NOMO-1 (cell line): ENCODE data around the gene STAT2.
"Not testable (repeated sequence)": the region's sequence is repeated elsewhere in the genome, so short reads cannot be mapped to it uniquely, and the experiment has no call there.

Experiments used
- DNase-seq, 2 experiments: peaks; one replicate each; lab custom pipeline; 2025; ENCODE audit not compliant: unreplicated experiment in 2 of 2; lab: John Stamatoyannopoulos, UW

Gene STAT2

DNA sequence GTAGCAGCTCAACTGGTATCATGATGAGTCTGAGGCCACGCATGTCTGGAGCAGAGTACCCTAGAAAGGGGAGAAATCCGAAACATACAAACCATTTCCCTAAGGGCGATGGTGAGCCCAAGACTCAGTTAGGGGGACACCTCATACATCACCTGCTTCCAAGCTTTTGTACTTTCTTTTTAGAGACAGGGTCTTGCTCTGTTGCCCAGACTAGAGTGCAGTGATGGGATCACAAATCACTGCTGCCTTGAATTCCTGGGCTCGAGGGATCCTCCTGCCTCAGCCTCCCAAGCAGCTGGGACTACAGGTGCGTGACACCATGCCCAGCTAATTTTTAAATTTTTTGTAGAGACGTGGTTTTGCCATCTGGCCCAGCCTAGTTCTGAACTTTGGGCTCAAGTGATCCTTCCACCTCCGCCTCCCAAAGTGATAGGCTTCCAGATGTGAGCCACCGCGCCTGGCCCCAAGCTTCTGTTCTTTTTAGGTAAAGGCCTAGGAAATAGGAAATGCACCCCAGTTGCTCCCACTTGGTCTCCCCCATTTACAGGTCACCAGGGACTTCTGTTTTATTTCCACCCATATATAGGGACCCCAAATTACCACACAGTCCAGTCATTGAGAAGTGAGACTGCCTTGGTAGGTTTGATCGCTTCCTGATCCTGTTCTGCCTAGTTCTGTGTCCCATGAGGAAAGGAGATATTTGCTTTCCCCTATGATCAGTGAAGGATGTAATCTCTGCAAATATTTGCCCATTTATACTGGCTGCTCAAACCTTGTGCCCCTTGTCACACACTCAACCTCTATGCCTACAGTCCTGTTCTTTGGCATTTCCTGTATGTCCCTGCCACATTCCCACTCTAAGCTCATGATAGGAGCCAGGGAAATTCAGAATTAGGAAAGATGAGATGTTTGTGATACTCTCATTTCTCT is 2.5 kb upstream of the STAT2 start, which contains the start of gene APOF:
Gene APOF (minus strand): TSS at position 728 of the 930 bp plus-strand sequence. CDS start 112 bp downstream, at position 616.
- no peak for DNase-seq

DNA sequence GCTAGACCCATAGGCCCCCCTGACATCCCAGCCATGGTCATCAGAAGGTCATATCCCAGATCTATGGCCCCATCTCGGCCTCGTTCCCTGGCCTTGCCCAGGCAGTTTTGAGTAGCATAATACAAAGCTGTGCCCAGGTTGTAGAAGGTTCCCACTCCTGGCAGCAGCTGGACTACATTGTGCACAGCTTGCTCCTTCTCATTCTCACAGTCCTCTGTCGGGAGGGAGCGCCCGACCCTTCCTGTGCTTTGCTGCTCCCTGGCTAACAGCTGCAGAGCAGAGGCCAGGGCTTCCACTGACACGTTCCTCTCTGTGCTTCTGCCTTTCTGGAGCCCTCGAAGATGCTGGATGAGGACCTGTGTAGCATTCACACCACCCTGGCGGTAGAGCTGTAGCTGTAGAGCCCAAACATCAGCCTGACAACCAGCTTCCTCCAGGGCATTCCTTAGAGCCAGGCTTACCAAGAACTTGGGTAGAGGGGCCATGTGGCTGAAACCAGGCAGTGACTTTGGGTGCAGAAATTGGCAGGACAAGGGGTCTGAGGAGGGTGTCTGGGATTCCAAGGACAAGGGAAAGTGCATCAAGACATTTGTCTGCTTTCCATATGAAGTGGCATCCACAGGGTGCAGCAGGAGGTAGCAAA is 1.7 kb upstream of the STAT2 start:
- DNase-seq, result no peak

DNA sequence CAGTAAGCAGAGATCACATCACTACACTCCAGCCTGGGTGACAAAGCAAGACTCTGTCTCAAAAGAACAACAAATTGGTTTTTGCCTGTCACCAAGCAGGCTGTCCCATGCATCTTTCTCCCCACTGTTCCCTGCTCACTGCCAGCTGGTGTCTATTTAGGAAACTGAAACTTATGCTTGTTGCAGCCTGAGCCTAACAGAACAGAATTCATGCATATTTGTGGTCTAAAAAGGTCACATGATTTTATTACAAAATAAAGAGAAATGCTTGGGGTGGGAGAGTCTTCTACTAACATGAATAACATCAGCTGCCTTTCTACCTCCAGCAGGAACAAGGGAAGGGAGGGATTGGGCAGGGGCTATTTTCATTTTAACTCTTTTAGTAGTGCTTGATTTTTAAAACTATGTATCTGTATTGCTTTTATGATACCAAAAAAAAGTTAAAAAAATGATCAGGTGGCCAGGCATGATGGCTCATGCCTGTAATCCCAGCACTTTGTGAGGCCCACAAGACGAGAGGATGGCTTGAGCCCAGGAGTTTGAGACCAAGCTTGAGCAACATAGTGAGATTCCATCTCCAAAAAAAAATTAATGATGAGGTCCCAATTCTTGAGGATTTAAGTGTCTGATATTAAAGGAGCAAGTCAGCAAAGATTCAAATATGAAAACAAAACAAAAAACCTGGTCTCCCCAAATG is 923 bp downstream of the STAT2 start:
- DNase-seq, result peak; percentile 68 to 80

DNA sequence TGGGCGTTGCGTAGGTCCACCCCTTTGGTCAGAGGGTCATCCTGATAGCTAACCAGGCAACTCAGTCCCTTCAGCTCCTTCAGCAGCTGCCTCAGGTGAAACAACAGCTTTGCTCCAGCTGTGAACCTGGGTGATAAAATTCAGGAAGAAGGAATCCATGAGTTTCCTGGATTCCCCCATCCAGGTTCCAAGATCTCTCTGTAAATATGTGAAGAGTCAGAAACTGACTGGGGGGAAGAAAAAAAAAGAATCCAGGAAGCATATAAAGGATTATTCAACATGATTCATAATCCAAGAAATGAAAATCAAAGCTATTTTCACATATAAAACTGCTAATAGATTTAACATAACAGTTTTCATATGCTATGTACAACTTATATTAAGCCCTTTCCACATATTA is 8.6 kb downstream of the STAT2 start:
- DNase-seq, result no peak

DNA sequence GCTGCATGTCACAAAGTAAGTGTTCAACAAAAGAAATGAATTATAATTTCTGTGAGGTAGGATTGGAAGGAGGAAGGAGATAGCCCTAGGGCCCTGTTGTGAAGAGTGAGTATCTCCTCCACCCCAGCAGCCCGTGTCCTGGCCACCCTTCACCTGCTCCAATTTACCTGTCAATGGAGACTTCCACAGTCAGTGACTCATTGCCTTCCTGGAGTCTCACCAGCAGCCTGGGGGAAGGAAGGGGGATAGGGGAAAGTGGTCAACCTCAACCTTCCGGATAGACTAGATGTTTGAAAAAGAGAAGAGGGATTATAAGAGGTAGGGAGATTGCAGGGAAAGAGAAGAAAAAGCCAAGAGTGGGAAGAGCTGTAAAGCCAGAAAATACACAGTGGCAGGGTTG is 9.2 kb downstream of the STAT2 start:
- DNase-seq, result no peak

DNA sequence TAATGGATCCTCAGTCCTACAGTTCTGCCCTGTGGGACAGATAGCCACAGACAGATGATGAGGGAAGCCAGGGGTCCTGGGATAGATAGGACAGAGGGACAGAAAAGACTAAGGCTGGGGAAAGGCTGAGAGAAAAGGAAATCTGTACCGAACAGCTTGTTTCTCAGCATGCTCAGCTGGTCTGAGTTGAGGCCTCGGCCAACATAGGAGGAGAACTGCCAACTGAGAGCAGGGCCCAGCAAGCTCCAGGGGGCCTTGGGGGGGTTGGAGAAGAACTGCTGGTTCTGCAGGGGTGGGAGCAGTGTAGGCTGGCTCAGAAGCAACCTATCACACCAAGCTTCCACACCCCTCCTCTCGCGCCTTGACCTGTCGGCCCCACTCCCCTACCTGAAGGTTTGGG is 11.1 kb downstream of the STAT2 start:
- no peak for DNase-seq

DNA sequence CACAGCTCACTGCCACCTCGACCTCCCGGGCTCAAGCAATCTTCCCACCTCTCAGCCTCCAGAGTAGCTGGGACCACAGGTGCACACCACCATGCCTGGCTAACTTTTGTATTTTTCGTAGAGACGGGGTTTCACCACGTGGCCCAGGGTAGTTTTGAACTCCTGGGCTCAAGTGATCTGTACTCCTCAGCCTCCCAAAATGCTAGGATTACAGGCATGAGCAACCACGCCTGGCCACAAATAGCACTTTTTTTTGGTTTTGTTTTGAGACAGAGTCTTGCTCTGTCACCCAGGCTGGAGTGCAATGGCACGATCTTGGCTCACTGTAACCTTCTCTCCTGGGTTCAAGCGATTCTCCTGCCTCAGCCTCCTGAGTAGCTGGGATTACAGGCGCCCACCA is 12.7 kb downstream of the STAT2 start:
- not testable (repeated sequence) for DNase-seq

DNA sequence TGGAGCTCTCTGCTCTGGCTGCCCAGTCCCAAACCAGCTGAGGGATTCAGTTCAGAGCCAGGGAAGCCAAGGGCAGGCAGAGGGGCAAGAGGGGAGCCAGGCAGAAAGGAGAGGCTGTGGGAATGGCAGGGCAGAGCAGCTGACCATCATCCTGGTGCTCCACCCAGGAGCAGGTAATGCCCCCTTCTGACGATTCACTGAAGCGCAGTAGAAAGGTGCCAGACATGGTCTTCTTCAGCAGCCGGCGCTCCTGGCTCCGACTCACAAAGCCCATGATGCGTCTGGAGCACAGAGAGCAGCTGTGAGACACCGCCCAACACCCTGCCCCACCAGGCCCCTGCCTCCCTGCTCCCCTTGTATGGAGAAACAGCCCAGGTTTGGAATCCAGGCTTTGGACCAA is 13.2 kb downstream of the STAT2 start:
- DNase-seq, result no peak

DNA sequence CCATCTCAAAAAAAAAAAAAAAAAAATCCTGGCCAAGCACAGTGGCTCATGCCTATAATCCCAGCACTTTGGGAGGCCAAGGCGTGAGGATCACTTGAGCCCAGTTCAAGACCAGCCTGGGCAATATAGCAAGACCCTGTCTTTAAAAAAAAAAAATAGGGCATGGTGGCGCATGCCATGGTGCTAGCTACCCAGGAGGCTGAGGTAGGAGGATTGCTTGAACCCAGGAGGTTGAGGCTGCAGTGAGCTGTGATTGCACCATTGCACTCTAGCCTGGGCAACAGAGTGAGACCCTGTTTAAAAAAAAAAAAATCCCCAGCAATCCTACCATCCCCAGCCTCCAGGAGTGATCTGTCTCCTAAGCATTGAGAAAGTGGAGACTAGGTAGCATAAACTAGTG is 17.6 kb downstream of the STAT2 start:
- DNase-seq, result not testable (repeated sequence)

DNA sequence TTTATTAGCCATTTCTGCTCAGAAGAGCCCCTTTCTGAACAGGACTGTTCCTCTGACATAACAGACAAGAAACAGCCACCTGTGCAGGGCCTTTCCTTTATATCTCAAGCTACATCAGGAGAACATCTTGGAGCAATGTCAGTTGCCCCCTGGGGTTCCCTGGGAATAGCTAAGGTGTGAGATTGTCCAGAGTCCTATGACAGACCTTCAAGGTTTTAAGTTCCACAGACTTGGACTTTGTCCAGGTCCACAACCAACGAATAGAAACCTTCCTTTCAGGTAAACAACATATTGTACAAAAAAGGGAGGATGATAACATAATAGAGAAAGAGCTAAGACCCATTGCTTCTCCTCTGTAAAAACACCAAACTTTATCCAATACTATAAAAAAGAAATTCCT is 18.3 kb downstream of the STAT2 start:
- no peak for DNase-seq

DNA sequence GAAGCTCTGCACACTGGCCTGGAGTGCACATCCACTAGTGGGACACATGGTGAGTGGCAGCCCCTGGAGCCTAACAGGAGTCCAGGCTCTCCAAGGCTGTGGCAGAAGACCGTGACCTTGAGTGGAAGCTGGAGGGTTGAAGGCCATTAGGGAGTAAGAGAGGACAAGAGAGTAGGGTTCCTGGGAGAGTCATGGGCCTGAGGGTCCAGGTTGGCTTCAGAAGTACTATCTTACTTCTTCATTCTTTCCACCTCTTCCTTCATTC is 20.8 kb downstream of the STAT2 start:
- DNase-seq, result no peak

DNA sequence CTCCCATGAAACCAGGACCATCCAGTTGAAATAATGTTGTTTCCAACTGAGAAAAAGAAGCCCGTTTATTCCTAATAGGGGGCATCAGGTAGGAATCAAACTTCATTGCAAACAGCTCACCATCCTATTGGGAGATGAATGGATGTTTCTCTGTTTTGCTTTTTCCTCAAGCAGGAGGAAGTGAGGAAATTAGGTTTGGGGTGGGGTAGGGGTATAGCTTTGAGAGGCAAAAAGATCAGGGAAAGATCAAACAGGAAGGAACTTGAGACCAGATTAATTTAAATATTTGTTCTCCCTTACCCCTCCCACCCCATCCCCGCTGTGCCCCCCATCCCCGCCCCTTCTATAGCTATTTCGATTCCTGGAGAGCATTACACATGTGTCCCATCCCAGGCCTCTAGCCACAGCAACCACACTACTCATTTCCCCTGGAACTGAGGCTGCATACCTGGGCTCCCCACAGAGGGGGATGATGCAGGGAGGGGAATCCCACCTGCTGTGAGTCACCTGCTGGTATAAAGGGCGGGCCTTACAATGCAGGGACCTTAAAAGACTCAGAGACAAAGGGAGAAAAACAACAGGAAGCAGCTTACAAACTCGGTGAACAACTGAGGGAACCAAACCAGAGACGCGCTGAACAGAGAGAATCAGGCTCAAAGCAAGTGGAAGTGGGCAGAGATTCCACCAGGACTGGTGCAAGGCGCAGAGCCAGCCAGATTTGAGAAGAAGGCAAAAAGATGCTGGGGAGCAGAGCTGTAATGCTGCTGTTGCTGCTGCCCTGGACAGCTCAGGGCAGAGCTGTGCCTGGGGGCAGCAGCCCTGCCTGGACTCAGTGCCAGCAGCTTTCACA is 21.4 kb downstream of the STAT2 start, which contains the start of gene IL23A:
Gene IL23A (plus strand): TSS at position 577 of the 850 bp plus-strand sequence. CDS start 161 bp downstream, at position 738.
- peak; percentile 23 to 56 for DNase-seq

DNA sequence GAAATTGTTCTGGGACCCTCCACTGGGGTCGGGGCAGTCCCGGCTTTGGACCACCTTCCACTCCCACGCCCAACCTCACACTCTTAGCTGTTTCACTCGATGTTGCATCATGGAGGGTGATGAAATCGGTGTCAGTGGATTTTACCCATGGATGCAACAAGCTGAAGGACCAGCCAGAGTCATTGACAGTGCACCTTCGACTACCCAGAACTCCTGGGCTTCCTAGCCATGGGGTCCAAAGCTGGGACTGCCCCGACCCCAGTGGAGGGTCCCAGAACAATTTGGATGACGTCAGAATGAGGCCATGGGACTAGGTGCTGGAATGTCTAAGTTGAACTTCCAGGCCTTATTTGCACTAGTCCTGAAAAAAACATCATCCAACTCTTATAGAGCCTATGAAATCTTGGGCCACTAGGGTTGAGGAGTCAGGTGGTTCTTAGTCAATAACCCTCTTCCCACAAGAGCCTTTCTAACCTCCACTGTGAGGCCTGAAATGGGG is 22.1 kb downstream of the STAT2 start:
- peak; percentile 13 for DNase-seq

DNA sequence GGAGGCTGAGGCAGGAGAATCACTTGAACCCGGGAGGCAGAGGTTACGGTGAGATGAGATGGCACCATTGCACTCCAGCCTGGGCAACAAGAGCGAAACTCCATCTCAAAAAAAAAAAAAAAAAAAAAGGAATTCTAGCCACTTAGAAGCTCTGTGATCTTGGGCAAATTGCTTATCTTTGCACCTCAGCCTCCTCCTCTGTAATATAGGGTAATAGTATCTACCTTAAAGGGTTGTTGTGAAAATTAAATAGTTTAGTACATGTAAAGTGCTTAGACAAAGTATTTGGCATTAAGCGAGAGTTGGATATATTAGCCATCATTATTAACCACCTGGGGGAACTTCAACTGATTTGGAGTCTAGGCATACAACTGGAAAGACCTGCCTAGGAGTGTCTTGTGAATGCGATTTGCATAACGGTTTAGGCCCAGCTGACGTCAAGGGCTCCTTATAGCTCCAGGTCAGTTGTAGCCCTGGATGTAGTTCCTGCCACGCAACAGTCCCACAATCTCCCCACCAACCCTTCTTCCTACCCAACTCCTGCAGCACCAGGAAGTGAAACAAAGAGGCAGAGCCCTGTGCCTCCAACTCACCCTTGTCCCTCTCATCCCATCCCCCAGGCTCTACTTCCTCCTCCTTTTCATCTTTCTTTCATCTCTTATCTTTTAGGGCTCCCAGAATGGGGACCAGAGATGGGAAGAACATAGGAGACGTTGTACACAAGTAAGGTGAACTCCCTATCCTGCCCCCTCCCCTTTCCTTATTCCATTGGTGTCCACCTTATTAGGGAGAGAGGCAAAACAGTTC is 23.3 kb downstream of the STAT2 start:
- peak; percentile 85 for DNase-seq

DNA sequence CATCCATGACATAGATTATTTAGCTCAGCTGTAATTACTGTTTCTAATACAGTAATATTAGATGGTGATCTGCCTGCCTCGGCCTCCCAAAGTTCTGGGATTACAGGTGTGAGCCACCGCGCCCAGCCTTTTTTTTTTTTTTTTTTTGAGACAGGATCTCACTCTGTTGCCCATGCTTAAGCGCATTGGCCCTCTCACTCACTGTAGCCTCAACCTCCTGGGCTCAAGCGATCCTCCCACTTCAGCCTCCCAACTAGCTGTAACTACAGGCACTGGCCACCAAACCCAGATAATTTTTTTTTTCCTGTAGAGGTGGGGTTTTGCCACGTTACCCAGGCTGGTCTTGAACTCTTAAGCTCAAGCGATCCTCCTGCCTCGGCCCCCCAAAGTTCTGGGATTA is 24.4 kb downstream of the STAT2 start:
- not testable (repeated sequence) for DNase-seq

DNA sequence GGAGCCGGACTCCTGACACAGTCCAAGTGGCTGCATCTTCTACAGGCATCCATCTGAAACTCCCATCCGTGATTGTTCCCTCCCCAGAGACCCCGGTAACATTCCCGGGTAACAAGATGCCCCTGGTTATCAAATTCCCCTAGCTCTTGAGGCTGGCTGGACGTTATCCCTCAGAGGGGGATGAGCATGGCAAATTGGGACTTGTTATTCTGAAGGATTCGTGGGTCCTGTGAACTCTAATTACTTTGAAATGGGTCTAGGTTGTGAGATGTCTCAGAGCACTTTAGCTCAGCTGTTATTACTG is 25.5 kb downstream of the STAT2 start:
- DNase-seq, result no peak

DNA sequence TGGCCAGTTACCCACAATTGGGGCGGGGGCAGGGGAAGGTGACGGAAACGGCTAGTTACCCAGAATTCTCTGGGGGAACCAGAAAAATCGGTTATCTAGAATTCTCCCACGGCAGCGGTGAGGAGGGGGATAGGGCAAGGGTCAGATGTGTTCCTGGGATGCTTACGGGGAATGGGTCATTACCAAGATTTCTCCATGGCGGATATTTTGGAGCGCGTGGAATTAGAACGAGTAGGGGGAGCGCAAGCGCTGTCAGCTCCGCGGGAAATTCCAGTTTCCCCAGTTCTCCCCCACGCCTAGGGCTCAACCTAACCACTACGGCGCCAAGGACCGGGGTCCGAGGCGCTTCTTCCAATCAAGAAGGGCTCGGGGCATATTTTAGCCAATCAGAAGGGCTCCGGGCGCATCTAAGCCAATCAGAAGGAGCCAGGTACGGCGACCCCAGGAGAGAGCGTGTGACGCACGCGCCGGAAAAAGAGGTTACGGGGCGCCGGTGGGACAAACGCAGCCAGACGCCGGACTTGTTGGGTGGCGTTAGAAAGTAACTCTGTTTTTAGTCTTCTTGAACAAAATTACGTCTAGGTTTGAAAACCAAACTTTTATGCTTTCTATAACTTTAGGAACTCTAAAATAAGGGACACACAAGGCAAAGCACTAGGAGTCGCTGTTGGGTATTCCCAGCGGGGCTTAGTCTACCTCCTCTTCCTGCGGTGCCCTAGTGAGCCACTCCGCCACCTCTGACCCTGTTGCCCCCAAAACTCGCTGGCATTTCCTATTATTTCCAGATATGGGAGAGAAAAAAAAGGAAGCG is 26.0 kb downstream of the STAT2 start, which contains the start of gene PAN2:
Gene PAN2 (minus strand): TSS at position 322 of the 811 bp plus-strand sequence. CDS start 906 bp downstream, outside the sequence.
- peak; percentile 92 to 97 for DNase-seq

DNA sequence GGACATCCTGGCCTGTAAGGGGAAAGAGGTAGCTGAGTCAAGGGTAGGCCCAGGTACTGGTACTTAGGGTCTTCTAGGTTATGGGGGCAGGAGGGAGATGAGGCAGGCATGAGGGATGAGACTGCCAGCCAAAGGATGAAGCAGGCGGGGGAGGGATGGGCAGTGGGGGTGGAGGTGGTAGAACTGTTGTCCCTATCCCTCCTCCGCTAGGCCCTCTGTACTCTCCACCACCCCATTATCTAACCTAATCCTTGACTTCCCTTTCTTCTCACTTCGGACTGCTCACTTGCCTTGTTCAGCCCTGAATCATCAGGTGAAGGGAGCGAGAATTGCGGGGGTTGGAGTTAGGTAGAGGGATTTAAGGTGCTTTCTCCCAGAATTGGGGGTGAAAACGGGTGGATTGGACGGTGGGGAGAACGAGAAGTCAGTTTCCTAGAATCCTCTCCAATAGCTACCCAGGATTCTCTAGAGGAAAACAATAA is 26.7 kb downstream of the STAT2 start:
- DNase-seq, result peak in 1 of 2 experiments; percentile 69
